Upper lobe of left lung (tissue), 6 donors: ENCODE results near the gene GUCA2B. TPM values are rescaled to one million over a fixed set of nuclear protein-coding genes. Genes with fewer than 3 reads are reported as not detected.

Experiments
- ATAC-seq, 2 donors: fragments of 200-7000 bp; cut with Tn5 transposase; one replicate each; pipeline ENCODE4 v1.9.1; 2022; ENCODE audit warnings: mild to moderate bottlenecking in 2 of 2, moderate library complexity in 2 of 2; ENCODE audit not compliant: low FRiP score in 2 of 2
- DNase-seq, 2 donors: peaks; one replicate each; pipeline ENCODE4 v3.0.0-alpha.2; 2019 to 2020
- H3K27ac ChIP-seq, 4 donors: fragments of 200-600 bp; sonication (generic); one replicate each; pipeline ENCODE4 v1.5.1; 2016 to 2019
- H3K27me3 ChIP-seq, 4 donors: fragments of 200-600 bp; sonication (generic); one replicate each; pipeline ENCODE4 v1.5.1; 2017 to 2019
- H3K36me3 ChIP-seq, 4 donors: fragments of 200-600 bp; sonication (generic); one replicate each; pipeline ENCODE4 v1.5.1; 2016 to 2019
- H3K4me1 ChIP-seq, 4 donors: fragments of 200-600 bp; sonication (generic); one replicate each; pipeline ENCODE4 v1.5.1; 2018 to 2019
- H3K4me3 ChIP-seq, 4 donors: fragments of 200-600 bp; sonication (generic); one replicate each; pipeline ENCODE4 v1.5.1; 2017 to 2019; ENCODE audit warnings: mild to moderate bottlenecking in 2 of 4, moderate library complexity in 1 of 4
- H3K9me3 ChIP-seq, 4 donors: fragments of 200-600 bp; sonication (generic); one replicate each; pipeline ENCODE4 v1.5.1; 2018 to 2019
- EP300 ChIP-seq, 4 donors: sonication (generic); formaldehyde crosslinking; IDR thresholded peaks; one replicate each; pipeline ENCODE4 v1.5.1; 2017; ENCODE audit warnings: antibody characterized with exemption in 4 of 4, control low read depth in 2 of 4
- POLR2A ChIP-seq, 4 donors: fragments of 450-650 bp; IDR thresholded peaks; one replicate each; pipeline ENCODE4 v1.5.1; 2016 to 2017; ENCODE audit warnings: antibody characterized with exemption in 4 of 4, mild to moderate bottlenecking in 2 of 4
- POLR2AphosphoS5 ChIP-seq, 2 donors: sonication (generic); formaldehyde crosslinking; IDR thresholded peaks; one replicate each; pipeline ENCODE4 v1.5.1; 2017; ENCODE audit warnings: antibody characterized with exemption in 2 of 2
- WGBS, 2 donors: methylation state at CpG; one replicate each; pipeline ENCODE4 v1.1.5; 2017 to 2018; 5-methylcytosine and 5-hydroxymethylcytosine counted together
- total RNA-seq, 6 donors: library from RNA; depleted of rRNA in 4 of 6; stranded (reverse); fragments of >200 nt in 4 of 6; gene quantifications; one replicate each; pipeline versions ENCODE4 v1.1.0 to v1.2.1, GENCODE V29; 2016 to 2021
- TF ChIP-seq, protein P1 (sequence below), 6 experiments: fragments of 450-650 bp in 4 of 6; fragments of 200-600 bp in 2 of 6; sonication (generic) in 2 of 6; IDR thresholded peaks; one replicate each; pipeline ENCODE4 v1.5.1; 2016 to 2019; ENCODE audit warnings: antibody characterized with exemption in 6 of 6
- donor health status: DM: no; HTN: no; CAD: no; lungs with moderate emphysema.
- donor health status: DM: no; HTN: yes; CAD: no; lungs with severe emphysema.

The GUCA2B gene
- total RNA-seq, 6 donors from 2014 or later, result not detected

GRCh38 chr1:42164551-42165420 is 11.6 kb downstream of the GUCA2B start, which contains the start of gene GUCA2A:
TSS of gene GUCA2A (minus strand) at chr1:42164745. CDS start at chr1:42164712, 33 bp downstream.
- Histone ChIP-seq H3K27me3 (no peaks in the 10 kb centered on the region), H3K36me3 (no peaks in the 10 kb centered on the region), H3K4me3 (no peak within 1 kb of the TSS), H3K4me1 (peaks cover 9 to 21% (median 13%) of the 10 kb centered on the region in 4 donors), H3K9me3 (peaks cover 0 to 8% (median 5%) of the 10 kb centered on the region in 4 donors), H3K27ac (peak within 1 kb of the TSS in 3 of 4 donors; percentile 10 to 42 (median 32))
- ATAC-seq (no peak), DNase-seq (no peak)
- 69 to 86% methylated on average over 12 to 24 of the region's 24 CpGs for WGBS, 2 donors
- TF ChIP-seq, protein P1, sequence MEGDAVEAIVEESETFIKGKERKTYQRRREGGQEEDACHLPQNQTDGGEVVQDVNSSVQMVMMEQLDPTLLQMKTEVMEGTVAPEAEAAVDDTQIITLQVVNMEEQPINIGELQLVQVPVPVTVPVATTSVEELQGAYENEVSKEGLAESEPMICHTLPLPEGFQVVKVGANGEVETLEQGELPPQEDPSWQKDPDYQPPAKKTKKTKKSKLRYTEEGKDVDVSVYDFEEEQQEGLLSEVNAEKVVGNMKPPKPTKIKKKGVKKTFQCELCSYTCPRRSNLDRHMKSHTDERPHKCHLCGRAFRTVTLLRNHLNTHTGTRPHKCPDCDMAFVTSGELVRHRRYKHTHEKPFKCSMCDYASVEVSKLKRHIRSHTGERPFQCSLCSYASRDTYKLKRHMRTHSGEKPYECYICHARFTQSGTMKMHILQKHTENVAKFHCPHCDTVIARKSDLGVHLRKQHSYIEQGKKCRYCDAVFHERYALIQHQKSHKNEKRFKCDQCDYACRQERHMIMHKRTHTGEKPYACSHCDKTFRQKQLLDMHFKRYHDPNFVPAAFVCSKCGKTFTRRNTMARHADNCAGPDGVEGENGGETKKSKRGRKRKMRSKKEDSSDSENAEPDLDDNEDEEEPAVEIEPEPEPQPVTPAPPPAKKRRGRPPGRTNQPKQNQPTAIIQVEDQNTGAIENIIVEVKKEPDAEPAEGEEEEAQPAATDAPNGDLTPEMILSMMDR (IDR thresholded peaks at IDR 0.05), result no peak
- TF ChIP-seq POLR2AphosphoS5 (IDR thresholded peaks at IDR 0.05) (no peak), EP300 (IDR thresholded peaks at IDR 0.05) (no peak), POLR2A (IDR thresholded peaks at IDR 0.05) (no peak)

- peak overlapping the region in 3 of 4 donors; percentile 10 to 42 (median 32) for H3K27ac ChIP-seq
- 41 to 52% methylated on average over 12 of the region's 12 CpGs for WGBS, 2 donors
- DNase-seq (peak; percentile 88 to 91), ATAC-seq (peak; percentile 56 to 91)
- H3K36me3 ChIP-seq, result no peaks in the 10 kb centered on the region
- H3K4me3 ChIP-seq, result no peak overlapping the region
- H3K27me3 ChIP-seq, result no peaks in the 10 kb centered on the region
- H3K4me1 ChIP-seq, result peaks cover 10 to 21% (median 14%) of the 10 kb centered on the region in 4 donors
- no peak for TF ChIP-seq POLR2A (IDR thresholded peaks at IDR 0.05)
- peak; percentile 17 to 42 for TF ChIP-seq POLR2AphosphoS5 (IDR thresholded peaks at IDR 0.05)
- peaks cover 0 to 5% (median 2%) of the 10 kb centered on the region in 4 donors for H3K9me3 ChIP-seq
Observed at GRCh38 chr1:42165511-42166210, 12.5 kb downstream of the GUCA2B start.

DNA sequence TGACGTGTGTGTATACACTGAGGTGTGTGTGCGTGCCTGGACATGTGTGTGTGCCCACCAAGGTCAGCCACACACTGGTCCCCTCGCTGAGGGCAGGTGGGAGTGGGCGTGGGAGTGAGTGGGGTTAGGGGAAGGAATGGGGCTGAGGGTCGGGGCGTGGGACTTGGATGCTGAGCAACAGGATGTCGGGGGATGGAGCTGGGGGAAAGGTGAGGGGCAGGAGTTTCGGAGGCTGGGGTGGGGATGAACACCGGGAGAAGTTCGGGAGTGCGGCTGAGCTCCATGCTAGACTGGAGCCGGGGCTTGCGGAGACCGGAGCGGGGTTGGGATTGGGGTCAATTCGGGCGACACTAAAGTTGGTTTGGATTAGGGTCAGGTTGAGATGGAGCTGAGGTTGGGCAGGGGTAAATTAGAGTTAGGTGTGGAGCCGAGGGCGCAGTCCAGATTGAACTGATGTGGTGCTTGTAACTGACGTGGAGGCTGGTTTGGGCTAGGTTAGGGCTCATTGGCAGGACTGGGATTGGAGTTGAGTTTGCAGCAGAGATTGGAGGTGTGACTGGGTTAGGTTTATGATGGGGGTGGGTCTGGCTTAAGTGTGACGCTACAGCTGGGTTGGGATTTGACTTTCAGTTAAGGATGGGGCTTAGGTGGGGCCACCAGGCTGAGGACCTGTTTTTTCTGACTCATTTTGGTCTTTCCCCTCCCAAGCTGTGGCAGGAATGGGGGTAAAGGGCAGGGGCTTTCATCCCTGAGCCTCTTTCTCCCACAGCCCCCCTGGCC is 14.6 kb downstream of the GUCA2B start:
- no peaks in the 10 kb centered on the region for H3K36me3 ChIP-seq
- H3K4me3 ChIP-seq, result no peak overlapping the region
- TF ChIP-seq POLR2AphosphoS5 (IDR thresholded peaks at IDR 0.05) (no peak), EP300 (IDR thresholded peaks at IDR 0.05) (no peak)
- H3K27me3 ChIP-seq, result no peaks in the 10 kb centered on the region
- DNase-seq (no peak), ATAC-seq (no peak)
- peaks cover 26 to 42% (median 32%) of the 10 kb centered on the region in 4 donors for H3K4me1 ChIP-seq
- H3K9me3 ChIP-seq, result no peaks in the 10 kb centered on the region
- no peak overlapping the region for H3K27ac ChIP-seq
- 89 to 91% methylated on average over 21 of the region's 21 CpGs for WGBS, 2 donors

DNA sequence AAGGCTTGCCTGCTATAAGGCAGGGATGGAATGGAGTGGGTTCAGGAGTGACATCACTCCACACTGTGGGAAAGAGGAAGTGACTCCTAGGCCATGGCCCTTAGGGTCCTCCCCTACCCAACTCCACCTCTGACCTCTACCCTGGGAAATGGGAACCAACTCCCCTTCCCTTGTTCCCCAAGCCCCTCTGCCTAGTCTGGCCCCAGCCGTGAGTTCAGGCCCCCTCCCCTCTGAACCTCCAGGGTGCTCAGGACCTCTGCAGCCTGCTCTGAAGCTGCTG is 15.1 kb downstream of the GUCA2B start:
- no peak for TF ChIP-seq POLR2AphosphoS5 (IDR thresholded peaks at IDR 0.05)
- TF ChIP-seq, protein P1 (IDR thresholded peaks at IDR 0.05), result no peak
- no peak for TF ChIP-seq POLR2A (IDR thresholded peaks at IDR 0.05)
- TF ChIP-seq EP300 (IDR thresholded peaks at IDR 0.05), result no peak
- 80% methylated on average over 1 of the region's 1 CpG; no CpG with 5 or more reads in 1 of the 2 donors for WGBS, 2 donors

DNA sequence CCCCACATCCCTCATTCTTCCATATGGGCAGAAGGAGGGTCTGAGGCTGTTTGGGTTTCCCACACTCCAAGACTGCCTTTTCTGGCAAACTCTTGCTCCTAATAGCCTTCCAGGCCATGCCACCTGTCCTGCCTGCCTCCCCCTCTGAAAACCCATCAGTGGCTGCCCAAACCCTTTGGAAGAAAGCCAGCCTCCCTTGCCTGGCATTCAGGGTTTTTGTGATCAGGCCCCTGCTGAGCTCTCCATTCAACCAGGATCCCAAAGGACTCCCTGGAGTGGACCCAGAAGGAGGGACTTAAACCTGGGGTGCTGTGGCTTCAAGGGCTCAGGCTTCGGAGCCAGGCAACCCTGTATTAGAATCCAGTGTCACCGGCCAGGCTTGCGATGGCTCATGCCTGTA is 15.6 kb downstream of the GUCA2B start:
- Histone ChIP-seq H3K4me3 (no peak overlapping the region), H3K27ac (no peak overlapping the region), H3K9me3 (no peaks in the 10 kb centered on the region), H3K27me3 (no peaks in the 10 kb centered on the region), H3K36me3 (no peaks in the 10 kb centered on the region), H3K4me1 (peaks cover 35 to 51% (median 41%) of the 10 kb centered on the region in 4 donors)
- DNase-seq (no peak), ATAC-seq (no peak)
- 96 to 100% methylated on average over 3 of the region's 3 CpGs for WGBS, 2 donors
- TF ChIP-seq, protein P1 (IDR thresholded peaks at IDR 0.05), result no peak

More for the DNA sequence above, 15.1 kb downstream of the GUCA2B start:
- Histone ChIP-seq H3K4me3 (no peak overlapping the region), H3K27ac (no peak overlapping the region), H3K9me3 (no peaks in the 10 kb centered on the region), H3K27me3 (no peaks in the 10 kb centered on the region), H3K36me3 (no peaks in the 10 kb centered on the region), H3K4me1 (peaks cover 31 to 47% (median 37%) of the 10 kb centered on the region in 4 donors)
- DNase-seq (no peak), ATAC-seq (no peak)
